Stimulated activated CD8-positive, alpha-beta memory T cell treated with anti-CD3 and anti-CD28 coated beads, Interleukin-7, amount 100 ng/mL, for 24 hours (primary cell): ENCODE measurements around the gene RAD51B.

Experiments
- DNase-seq: peaks from one replicate; pipeline ENCODE4 v3.0.0-alpha.2; 2020; ENCODE audit warnings: low read depth

Gene RAD51B

GRCh38 chr14:68468437-68469207 is 649.0 kb downstream of the RAD51B start:
- no peak for DNase-seq

GRCh38 chr14:68469208-68469713 is 649.7 kb downstream of the RAD51B start:
- no peak for DNase-seq

- no peak for DNase-seq
Observed at GRCh38 chr14:68470361-68470760, 650.8 kb downstream of the RAD51B start.

GRCh38 chr14:68471029-68471963 is 651.7 kb downstream of the RAD51B start:
- DNase-seq, result no peak

- DNase-seq, result no peak
Observed at GRCh38 chr14:68471964-68472508, 652.5 kb downstream of the RAD51B start.

- DNase-seq, result no peak
Observed at GRCh38 chr14:68473069-68473468, 653.5 kb downstream of the RAD51B start.

GRCh38 chr14:68473794-68474193 is 654.2 kb downstream of the RAD51B start:
- DNase-seq, result no peak

GRCh38 chr14:68474741-68475140 is 655.2 kb downstream of the RAD51B start:
- DNase-seq, result no peak

GRCh38 chr14:68475802-68476201 is 656.2 kb downstream of the RAD51B start:
- DNase-seq, result no peak

GRCh38 chr14:68476212-68477109 is 656.9 kb downstream of the RAD51B start:
- DNase-seq, result no peak

- DNase-seq, result no peak
Observed at GRCh38 chr14:68477110-68477455, 657.5 kb downstream of the RAD51B start.

GRCh38 chr14:68477461-68478085 is 658.0 kb downstream of the RAD51B start:
- DNase-seq, result no peak

GRCh38 chr14:68479247-68479646 is 659.7 kb downstream of the RAD51B start:
- DNase-seq, result no peak

GRCh38 chr14:68482018-68482417 is 662.4 kb downstream of the RAD51B start:
- no peak for DNase-seq

- DNase-seq, result no peak
Observed at GRCh38 chr14:68482772-68483395, 663.3 kb downstream of the RAD51B start.

- DNase-seq, result no peak
Observed at GRCh38 chr14:68486033-68486732, 666.6 kb downstream of the RAD51B start.

GRCh38 chr14:68486809-68487208 is 667.2 kb downstream of the RAD51B start:
- no peak for DNase-seq

- no peak for DNase-seq
Observed at GRCh38 chr14:68487805-68488590, 668.4 kb downstream of the RAD51B start.

GRCh38 chr14:68491793-68492192 is 672.2 kb downstream of the RAD51B start:
- no peak for DNase-seq
